ENCODE measurements around the gene KLRK1.
"Not testable (repeated sequence)": the region's sequence is repeated elsewhere in the genome, so short reads cannot be mapped to it uniquely, and the experiment has no call there.

Gene KLRK1

DNA sequence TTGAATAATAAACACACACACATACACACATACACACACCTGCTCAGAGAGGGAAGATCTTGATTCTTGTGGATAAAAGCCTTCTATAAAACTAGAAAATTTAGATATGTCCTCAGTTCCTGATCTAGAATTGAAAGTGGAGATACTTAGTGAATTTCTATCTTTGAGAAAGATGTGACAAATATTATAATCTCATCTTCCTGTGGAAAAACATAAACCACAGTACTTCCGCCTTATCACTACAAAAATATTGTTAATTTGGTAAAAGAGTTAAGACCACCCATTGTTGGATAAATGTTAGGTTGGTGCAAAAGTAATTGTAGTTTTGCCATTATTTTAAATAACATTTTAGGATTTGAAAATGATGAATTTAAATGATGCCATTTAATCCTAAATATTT is at the start of gene KLRK1:
KLRK1 (minus strand) TSS at position 138 of the 400 bp plus-strand sequence. CDS start 1,231 bp downstream, outside the sequence.
- H3K4me1 ChIP-seq (ENCODE audit: insufficient read depth, low read length), result no peaks in the 10 kb centered on the region
- H3K36me3 ChIP-seq (ENCODE audit: insufficient read depth, low read length), result no peaks in the 10 kb centered on the region
- no peaks in the 10 kb centered on the region for H3K9me3 ChIP-seq (ENCODE audit: low read length)
- no peaks in the 10 kb centered on the region for H3K27me3 ChIP-seq (ENCODE audit: insufficient read depth, low read length)
- no peak within 1 kb of the TSS for H3K4me3 ChIP-seq (ENCODE audit: low read length)
- no peak within 1 kb of the TSS for H2AFZ ChIP-seq (ENCODE audit: low read depth, low read length)

DNA sequence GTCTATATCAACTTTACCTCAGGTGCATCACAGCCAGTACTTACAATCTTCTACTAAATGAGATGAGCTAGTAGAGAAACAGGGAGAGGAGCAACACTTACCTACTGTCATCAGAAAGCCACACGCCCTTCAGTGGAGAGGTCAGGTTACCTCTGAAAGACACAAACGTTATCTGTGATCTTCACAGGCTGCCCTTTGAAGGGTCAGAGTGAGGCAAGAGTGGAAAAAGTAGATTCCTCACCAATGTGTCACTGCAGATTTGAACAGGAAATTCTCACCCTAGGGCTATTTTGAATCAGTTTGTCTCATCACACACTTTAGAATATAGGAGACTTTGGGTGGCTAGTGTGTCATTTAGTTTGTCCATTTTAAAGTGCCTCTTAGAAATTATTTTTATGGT is 47.8 kb upstream of the KLRK1 start:
- H3K4me1 ChIP-seq (ENCODE audit: insufficient read depth, low read length); H3K36me3 ChIP-seq (ENCODE audit: insufficient read depth, low read length); H3K9me3 ChIP-seq (ENCODE audit: low read length); H2AFZ ChIP-seq (ENCODE audit: low read depth, low read length); H3K4me3 ChIP-seq (ENCODE audit: low read length); H3K27me3 ChIP-seq (ENCODE audit: insufficient read depth, low read length): not testable (repeated sequence)

DNA sequence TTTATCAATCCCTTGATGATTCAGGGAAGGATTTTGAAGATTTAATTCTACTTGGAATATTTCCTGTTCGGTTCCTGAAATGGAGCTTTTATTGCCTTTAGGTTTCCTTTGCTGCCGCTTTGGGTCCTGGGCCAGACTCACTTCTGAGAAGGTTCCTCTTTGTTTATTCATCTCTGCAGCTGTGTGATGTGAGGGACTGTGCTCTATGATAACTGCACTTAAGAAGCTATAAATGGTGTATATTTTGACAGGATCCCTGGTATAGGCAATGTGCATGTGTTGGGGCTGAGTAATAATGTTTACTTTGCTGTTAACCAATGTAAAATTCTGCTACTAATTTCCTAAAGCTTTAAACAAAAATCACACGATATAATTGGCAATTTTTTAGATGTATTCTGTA is 46.0 kb upstream of the KLRK1 start, which contains the start of gene KLRC2:
KLRC2 (minus strand) TSS at position 195 of the 400 bp plus-strand sequence; CDS start at position 171, 24 bp downstream.
- not testable (repeated sequence) for H3K27me3 ChIP-seq (ENCODE audit: insufficient read depth, low read length); H3K4me3 ChIP-seq (ENCODE audit: low read length)

DNA sequence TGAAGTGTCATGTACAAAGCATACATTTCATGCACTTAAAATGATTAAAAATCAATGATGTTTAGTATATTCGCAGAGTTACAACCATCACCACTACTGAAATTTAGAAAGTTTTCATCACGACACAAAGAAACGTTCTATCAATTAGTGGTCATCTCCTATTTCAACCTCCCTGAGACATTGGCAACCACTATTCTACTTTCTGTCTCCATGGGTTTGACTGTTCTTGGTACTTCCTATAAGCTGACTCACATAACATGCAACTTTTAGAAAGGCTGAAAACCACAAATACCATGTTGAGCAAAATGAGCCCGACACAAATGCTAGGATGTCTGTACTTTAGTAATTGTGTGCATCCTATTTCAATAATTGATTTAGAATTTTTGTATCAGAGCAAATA is 40.8 kb upstream of the KLRK1 start:
- H3K36me3 ChIP-seq (ENCODE audit: insufficient read depth, low read length); H3K4me1 ChIP-seq (ENCODE audit: insufficient read depth, low read length); H2AFZ ChIP-seq (ENCODE audit: low read depth, low read length); H3K4me3 ChIP-seq (ENCODE audit: low read length); H3K27me3 ChIP-seq (ENCODE audit: insufficient read depth, low read length); H3K9me3 ChIP-seq (ENCODE audit: low read length): not testable (repeated sequence)

More for the DNA sequence above, 46.0 kb upstream of the KLRK1 start, which contains the start of gene KLRC2:
- not testable (repeated sequence) for H3K36me3 ChIP-seq (ENCODE audit: insufficient read depth, low read length); H3K9me3 ChIP-seq (ENCODE audit: low read length); H3K4me1 ChIP-seq (ENCODE audit: insufficient read depth, low read length); H2AFZ ChIP-seq (ENCODE audit: low read depth, low read length)

DNA sequence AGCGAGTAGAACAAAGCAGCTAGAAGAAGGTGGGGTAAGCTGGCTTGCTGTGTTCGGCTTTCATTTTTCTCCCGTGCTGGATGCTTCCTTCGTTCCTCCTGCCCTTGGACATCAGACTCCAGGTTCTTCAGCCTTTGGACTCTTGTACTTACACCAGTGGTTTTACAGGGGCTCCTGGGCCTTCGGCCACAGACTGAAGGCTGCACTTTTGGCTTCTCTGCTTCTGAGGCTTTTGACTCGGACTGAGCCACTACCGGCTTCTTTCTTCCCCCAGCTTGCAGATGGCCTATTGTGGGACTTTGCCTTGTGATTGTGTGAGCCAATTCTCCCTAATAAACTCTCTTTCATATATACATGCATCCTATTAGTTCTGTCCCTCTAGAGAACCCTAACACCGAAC is 36.1 kb upstream of the KLRK1 start:
- not testable (repeated sequence) for H3K36me3 ChIP-seq (ENCODE audit: insufficient read depth, low read length); H3K4me1 ChIP-seq (ENCODE audit: insufficient read depth, low read length); H2AFZ ChIP-seq (ENCODE audit: low read depth, low read length); H3K9me3 ChIP-seq (ENCODE audit: low read length); H3K27me3 ChIP-seq (ENCODE audit: insufficient read depth, low read length); H3K4me3 ChIP-seq (ENCODE audit: low read length)

DNA sequence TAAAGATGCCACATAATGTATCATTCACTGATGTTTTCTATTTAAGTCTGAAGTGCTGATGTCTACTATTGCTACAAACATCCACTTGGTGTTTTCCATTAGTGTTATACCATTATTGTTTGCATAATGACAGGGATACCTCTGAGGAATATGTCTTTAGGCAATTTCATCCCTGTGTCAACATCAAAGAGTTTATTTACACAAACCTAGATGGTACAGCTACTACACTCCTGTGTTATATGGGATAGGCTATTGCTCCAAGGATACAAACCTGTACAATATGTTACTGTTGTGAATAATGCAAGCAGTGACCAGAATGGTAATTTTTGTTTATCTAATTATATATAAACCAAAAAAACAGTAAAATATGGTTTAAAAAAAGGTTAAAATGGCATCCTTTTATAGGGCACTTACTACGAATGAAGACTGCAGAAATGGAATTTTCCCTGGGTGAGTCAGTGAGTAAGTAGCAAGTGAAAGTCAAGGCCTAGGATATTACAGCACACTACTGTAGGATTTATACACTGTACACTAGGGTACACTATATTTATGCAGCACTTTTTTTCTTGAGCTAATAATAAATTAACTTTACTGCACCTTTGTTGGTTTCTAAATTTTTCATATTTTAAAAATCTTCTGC is 34.5 kb upstream of the KLRK1 start:
- not testable (repeated sequence) for H3K27me3 ChIP-seq (ENCODE audit: insufficient read depth, low read length); H3K9me3 ChIP-seq (ENCODE audit: low read length); H3K4me1 ChIP-seq (ENCODE audit: insufficient read depth, low read length); H2AFZ ChIP-seq (ENCODE audit: low read depth, low read length); H3K36me3 ChIP-seq (ENCODE audit: insufficient read depth, low read length); H3K4me3 ChIP-seq (ENCODE audit: low read length)

DNA sequence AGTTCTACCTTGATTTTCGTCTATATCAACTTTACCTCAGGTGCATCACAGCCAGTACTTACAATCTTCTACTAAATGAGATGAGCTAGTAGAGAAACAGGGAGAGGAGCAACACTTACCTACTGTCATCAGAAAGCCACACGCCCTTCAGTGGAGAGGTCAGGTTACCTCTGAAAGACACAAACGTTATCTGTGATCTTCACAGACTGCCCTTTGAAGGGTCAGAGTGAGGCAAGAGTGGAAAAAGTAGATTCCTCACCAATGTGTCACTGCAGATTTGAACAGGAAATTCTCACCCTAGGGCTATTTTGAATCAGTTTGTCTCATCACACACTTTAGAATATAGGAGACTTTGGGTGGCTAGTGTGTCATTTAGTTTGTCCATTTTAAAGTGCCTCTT is 32.3 kb upstream of the KLRK1 start:
- not testable (repeated sequence) for H3K4me3 ChIP-seq (ENCODE audit: low read length); H3K36me3 ChIP-seq (ENCODE audit: insufficient read depth, low read length); H3K4me1 ChIP-seq (ENCODE audit: insufficient read depth, low read length); H3K9me3 ChIP-seq (ENCODE audit: low read length); H2AFZ ChIP-seq (ENCODE audit: low read depth, low read length); H3K27me3 ChIP-seq (ENCODE audit: insufficient read depth, low read length)

DNA sequence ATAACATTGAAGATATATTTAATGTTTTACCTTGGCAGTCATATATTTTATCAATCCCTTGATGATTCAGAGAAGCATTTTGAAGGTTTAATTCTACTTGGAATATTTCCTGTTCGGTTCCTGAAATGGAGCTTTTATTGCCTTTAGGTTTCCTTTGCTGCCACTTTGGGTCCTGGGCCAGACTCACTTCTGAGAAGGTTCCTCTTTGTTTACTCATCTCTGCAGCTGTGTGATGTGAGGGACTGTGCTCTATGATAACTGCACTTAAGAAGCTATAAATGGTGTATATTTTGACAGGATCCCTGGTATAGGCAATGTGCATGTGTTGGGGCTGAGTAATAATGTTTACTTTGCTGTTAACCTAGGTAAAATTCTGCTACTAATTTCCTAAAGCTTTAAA is 30.5 kb upstream of the KLRK1 start, which contains the start of gene KLRC3:
KLRC3 (minus strand) TSS at position 262 of the 400 bp plus-strand sequence; CDS start at position 217, 45 bp downstream.
- H2AFZ ChIP-seq (ENCODE audit: low read depth, low read length); H3K36me3 ChIP-seq (ENCODE audit: insufficient read depth, low read length): not testable (repeated sequence)

DNA sequence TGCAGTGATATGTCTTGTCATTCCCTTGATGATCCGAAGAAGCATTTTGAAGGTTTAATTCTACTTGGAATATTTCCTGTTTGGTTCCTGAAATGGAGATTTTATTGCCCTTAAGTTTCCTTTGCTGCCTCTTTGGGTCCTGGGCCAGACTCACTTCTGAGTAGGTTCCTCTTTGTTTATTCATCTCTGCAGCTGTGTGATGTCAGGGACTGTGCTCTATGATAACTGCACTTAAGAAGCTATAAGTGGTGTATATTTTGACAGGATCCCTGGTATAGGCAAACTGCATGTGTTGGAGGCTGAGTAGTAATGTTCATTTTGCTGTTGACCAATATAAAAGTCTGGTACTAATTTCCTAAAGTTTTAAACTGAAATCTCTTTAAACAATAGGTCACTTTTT is 19.6 kb upstream of the KLRK1 start, which contains the start of gene KLRC4:
KLRC4 (minus strand) TSS at position 366 of the 400 bp plus-strand sequence; CDS start at position 184, 182 bp downstream.
- Histone ChIP-seq H3K36me3 (ENCODE audit: insufficient read depth, low read length) (no peaks in the 10 kb centered on the region), H2AFZ (ENCODE audit: low read depth, low read length) (no peak within 1 kb of the TSS), H3K27me3 (ENCODE audit: insufficient read depth, low read length) (no peaks in the 10 kb centered on the region), H3K4me3 (ENCODE audit: low read length) (no peak within 1 kb of the TSS), H3K9me3 (ENCODE audit: low read length) (no peaks in the 10 kb centered on the region), H3K4me1 (ENCODE audit: insufficient read depth, low read length) (no peaks in the 10 kb centered on the region)

More for the DNA sequence above, 30.5 kb upstream of the KLRK1 start, which contains the start of gene KLRC3:
- H3K4me1 ChIP-seq (ENCODE audit: insufficient read depth, low read length); H3K4me3 ChIP-seq (ENCODE audit: low read length); H3K9me3 ChIP-seq (ENCODE audit: low read length); H3K27me3 ChIP-seq (ENCODE audit: insufficient read depth, low read length): not testable (repeated sequence)

DNA sequence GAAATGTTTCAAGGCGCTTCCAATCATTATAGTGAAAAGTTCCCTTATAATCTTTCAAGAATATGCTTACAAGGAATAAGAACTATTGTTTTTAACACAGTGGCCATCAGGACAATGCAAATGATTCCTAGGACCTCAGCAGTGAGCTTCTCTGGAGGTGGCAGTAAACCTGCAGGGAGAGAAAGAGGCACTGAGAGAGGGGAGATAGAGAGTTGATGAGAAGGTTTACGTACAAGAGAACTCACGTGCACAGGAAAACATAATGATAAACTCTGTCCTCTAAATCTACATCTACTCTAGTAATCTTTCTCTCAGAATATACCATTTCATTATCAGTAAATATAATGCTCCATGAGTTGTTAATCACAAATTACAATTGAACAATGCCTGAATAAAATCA is 19.0 kb upstream of the KLRK1 start:
- Histone ChIP-seq H3K9me3 (ENCODE audit: low read length) (no peaks in the 10 kb centered on the region), H3K4me3 (ENCODE audit: low read length) (no peak overlapping the region), H3K4me1 (ENCODE audit: insufficient read depth, low read length) (no peaks in the 10 kb centered on the region), H2AFZ (ENCODE audit: low read depth, low read length) (no peak overlapping the region), H3K27me3 (ENCODE audit: insufficient read depth, low read length) (no peaks in the 10 kb centered on the region), H3K36me3 (ENCODE audit: insufficient read depth, low read length) (no peaks in the 10 kb centered on the region)

DNA sequence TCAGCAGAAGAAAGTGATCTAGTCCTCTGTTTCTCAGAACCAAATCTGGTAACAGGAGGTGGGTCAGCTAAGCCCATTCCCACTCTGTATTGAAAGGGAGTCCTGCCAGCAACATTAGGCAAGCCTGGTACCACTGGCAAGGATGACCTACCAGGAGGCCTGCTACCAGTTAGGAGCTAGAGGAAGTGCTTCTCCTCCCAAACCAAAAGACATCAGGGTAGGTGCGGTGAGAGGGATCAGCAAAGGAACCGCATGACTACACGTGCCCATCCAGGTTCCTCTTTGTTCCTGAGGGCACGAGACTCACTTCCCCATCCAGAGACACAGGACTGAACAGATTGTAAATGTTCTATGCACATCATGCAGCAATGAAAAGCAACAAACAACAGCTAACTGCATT is 16.9 kb upstream of the KLRK1 start:
- Histone ChIP-seq H3K4me3 (ENCODE audit: low read length) (no peak overlapping the region), H3K27me3 (ENCODE audit: insufficient read depth, low read length) (no peaks in the 10 kb centered on the region), H3K9me3 (ENCODE audit: low read length) (no peaks in the 10 kb centered on the region)

DNA sequence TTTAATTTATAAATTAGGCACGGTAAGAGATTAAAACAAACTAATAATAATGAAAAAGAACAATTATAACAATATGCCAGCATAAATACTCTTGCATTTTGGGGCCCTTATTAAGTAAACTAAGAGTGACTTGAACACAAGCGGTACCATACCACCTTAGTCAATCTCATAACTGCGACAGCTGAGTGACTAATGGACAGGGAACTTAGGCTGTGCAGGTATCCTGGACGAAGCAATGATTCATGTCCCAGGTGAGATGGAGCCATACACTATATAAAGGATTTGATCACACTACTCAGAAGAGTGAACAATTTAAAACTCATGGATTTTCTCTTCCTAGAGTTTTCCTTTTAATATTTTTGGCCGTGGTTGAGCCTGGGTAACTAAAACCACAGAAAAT is 15.5 kb upstream of the KLRK1 start:
- Histone ChIP-seq H3K4me3 (ENCODE audit: low read length) (no peak overlapping the region), H3K9me3 (ENCODE audit: low read length) (no peaks in the 10 kb centered on the region), H3K27me3 (ENCODE audit: insufficient read depth, low read length) (no peaks in the 10 kb centered on the region), H2AFZ (ENCODE audit: low read depth, low read length) (no peak overlapping the region), H3K4me1 (ENCODE audit: insufficient read depth, low read length) (no peaks in the 10 kb centered on the region), H3K36me3 (ENCODE audit: insufficient read depth, low read length) (no peaks in the 10 kb centered on the region)

More for the DNA sequence above, 16.9 kb upstream of the KLRK1 start:
- Histone ChIP-seq H3K36me3 (ENCODE audit: insufficient read depth, low read length) (no peaks in the 10 kb centered on the region), H3K4me1 (ENCODE audit: insufficient read depth, low read length) (no peaks in the 10 kb centered on the region), H2AFZ (ENCODE audit: low read depth, low read length) (no peak overlapping the region)

DNA sequence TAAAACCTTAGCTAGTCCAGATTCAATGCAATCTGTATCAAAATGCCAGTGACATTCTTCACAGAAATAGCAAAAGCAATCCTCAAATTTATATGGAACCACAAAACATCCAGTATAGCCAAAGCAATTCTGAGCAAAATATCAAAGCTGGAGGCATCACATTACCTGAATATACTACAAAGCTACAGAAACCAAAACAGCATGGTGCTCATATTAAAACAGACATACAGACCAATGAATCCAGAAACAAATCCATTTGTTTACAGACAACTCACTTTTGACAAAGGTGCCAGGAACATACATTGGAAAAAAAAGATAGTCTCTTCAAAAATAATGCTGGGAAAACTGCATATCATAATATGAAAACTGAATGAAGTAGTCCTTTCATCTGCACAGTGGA is 15.0 kb upstream of the KLRK1 start:
- Histone ChIP-seq H3K4me1 (ENCODE audit: insufficient read depth, low read length) (no peaks in the 10 kb centered on the region), H3K36me3 (ENCODE audit: insufficient read depth, low read length) (no peaks in the 10 kb centered on the region), H3K4me3 (ENCODE audit: low read length) (no peak overlapping the region), H3K9me3 (ENCODE audit: low read length) (no peaks in the 10 kb centered on the region), H2AFZ (ENCODE audit: low read depth, low read length) (no peak overlapping the region), H3K27me3 (ENCODE audit: insufficient read depth, low read length) (no peaks in the 10 kb centered on the region)

DNA sequence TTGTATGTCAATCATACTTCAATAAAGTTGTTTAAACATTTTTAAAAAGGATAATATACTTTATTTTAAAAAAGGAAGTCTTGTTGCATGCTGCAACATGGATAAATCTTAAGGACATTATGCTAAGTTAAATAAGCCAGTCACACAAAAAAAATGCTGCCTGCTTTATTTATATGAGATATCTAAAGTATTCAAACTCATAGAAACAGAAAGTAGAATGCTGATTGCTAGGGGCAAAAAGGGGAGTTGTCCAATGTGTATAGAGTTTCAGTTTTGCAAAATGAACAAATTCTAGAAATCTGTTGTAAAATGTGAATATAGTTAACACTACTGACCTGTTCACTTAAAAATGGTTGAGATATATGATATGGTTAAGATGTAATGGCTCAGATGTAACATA is 11.0 kb upstream of the KLRK1 start:
- Histone ChIP-seq H3K4me3 (ENCODE audit: low read length) (no peak overlapping the region), H3K9me3 (ENCODE audit: low read length) (no peaks in the 10 kb centered on the region), H2AFZ (ENCODE audit: low read depth, low read length) (no peak overlapping the region), H3K4me1 (ENCODE audit: insufficient read depth, low read length) (no peaks in the 10 kb centered on the region), H3K27me3 (ENCODE audit: insufficient read depth, low read length) (no peaks in the 10 kb centered on the region), H3K36me3 (ENCODE audit: insufficient read depth, low read length) (no peaks in the 10 kb centered on the region)

Data from neuron (in vitro differentiated cells).